PFSK-1 (cell line): Measurements from ENCODE around the gene MAPRE2.

ENCODE experiments used
- POLR2AphosphoS5 ChIP-seq: IDR thresholded peaks from 2 replicates; pipeline ENCODE4 v1.6.1; 2012; ENCODE audit warnings: low read depth, mild to moderate bottlenecking, control low read depth, low read length, moderate library complexity
- REST ChIP-seq, 2 experiments: IDR thresholded peaks; 2 replicates each; pipeline versions ENCODE4 v1.6.1 to v1.8.0; 2011 to 2012; ENCODE audit warnings: low read depth in 2 of 2, low read length in 2 of 2, control low read depth in 1 of 2, inconsistent platforms in 1 of 2, mild to moderate bottlenecking in 1 of 2, moderate library complexity in 1 of 2; ENCODE audit not compliant: insufficient read depth in 1 of 2
- SIN3A ChIP-seq: IDR thresholded peaks from 2 replicates; pipeline ENCODE4 v1.6.1; 2012; ENCODE audit warnings: mild to moderate bottlenecking, low read length, moderate library complexity, borderline replicate concordance; ENCODE audit not compliant: insufficient read depth
- TAF1 ChIP-seq: IDR thresholded peaks from 2 replicates; pipeline ENCODE4 v1.6.1; 2012; ENCODE audit warnings: low read length, control low read depth, borderline replicate concordance; ENCODE audit not compliant: insufficient read depth

GRCh38 chr18:35176925-35177324 is 135.7 kb downstream of the MAPRE2 start:
- TF ChIP-seq POLR2AphosphoS5 (no peak), REST (IDR thresholded peaks at IDR 0.05; ENCODE audit: insufficient read depth in 1 of 2, low read depth in 2 of 2, low read length in 2 of 2) (no peak), SIN3A (no peak), TAF1 (no peak)
